H1 (cell line): Measurements from ENCODE around the gene USH1C.
A peak's percentile ranks its signal among the peaks of the same experiment; 100 is the strongest.

Source experiments
- EZH2 ChIP-seq: fragments of 200-600 bp; sonication (generic); IDR thresholded peaks from 2 replicates; pipeline ENCODE4 v1.7.1; 2012; ENCODE audit warnings: low read depth, mild to moderate bottlenecking, moderate library complexity, low read length, inconsistent platforms; ENCODE audit not compliant: severe bottlenecking
- POLR2AphosphoS5 ChIP-seq: IDR thresholded peaks from 2 replicates; pipeline ENCODE4 v1.6.1; 2011; ENCODE audit warnings: low read depth, low read length
- TF ChIP-seq, protein P1 (sequence below), 3 experiments: IDR thresholded peaks; 1 replicate in 2 of 3; 2 replicates in 1 of 3; pipeline versions ENCODE4 v1.5.1 to v1.6.1; 2011; ENCODE audit warnings: low read length in 3 of 3, mild to moderate bottlenecking in 3 of 3, inconsistent platforms in 2 of 3, low read depth in 1 of 3, moderate library complexity in 1 of 3; ENCODE audit not compliant: insufficient read depth in 1 of 3; ENCODE audit errors: control extremely low read depth in 1 of 3
- TF ChIP-seq, protein P2 (sequence below): fragments of 300-600 bp; sonication (generic); IDR thresholded peaks from 2 replicates; pipeline ENCODE4 v1.7.1; 2012; ENCODE audit warnings: low read length, moderate library complexity, mild to moderate bottlenecking, inconsistent platforms; ENCODE audit not compliant: insufficient replicate concordance

- TF ChIP-seq, protein P1, sequence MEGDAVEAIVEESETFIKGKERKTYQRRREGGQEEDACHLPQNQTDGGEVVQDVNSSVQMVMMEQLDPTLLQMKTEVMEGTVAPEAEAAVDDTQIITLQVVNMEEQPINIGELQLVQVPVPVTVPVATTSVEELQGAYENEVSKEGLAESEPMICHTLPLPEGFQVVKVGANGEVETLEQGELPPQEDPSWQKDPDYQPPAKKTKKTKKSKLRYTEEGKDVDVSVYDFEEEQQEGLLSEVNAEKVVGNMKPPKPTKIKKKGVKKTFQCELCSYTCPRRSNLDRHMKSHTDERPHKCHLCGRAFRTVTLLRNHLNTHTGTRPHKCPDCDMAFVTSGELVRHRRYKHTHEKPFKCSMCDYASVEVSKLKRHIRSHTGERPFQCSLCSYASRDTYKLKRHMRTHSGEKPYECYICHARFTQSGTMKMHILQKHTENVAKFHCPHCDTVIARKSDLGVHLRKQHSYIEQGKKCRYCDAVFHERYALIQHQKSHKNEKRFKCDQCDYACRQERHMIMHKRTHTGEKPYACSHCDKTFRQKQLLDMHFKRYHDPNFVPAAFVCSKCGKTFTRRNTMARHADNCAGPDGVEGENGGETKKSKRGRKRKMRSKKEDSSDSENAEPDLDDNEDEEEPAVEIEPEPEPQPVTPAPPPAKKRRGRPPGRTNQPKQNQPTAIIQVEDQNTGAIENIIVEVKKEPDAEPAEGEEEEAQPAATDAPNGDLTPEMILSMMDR (IDR thresholded peaks at IDR 0.05; ENCODE audit: control extremely low read depth in 1 of 3, insufficient read depth in 1 of 3, low read depth in 1 of 3, low read length in 3 of 3): peak; percentile 12 to 56 (median 30)
- TF ChIP-seq, protein P2, sequence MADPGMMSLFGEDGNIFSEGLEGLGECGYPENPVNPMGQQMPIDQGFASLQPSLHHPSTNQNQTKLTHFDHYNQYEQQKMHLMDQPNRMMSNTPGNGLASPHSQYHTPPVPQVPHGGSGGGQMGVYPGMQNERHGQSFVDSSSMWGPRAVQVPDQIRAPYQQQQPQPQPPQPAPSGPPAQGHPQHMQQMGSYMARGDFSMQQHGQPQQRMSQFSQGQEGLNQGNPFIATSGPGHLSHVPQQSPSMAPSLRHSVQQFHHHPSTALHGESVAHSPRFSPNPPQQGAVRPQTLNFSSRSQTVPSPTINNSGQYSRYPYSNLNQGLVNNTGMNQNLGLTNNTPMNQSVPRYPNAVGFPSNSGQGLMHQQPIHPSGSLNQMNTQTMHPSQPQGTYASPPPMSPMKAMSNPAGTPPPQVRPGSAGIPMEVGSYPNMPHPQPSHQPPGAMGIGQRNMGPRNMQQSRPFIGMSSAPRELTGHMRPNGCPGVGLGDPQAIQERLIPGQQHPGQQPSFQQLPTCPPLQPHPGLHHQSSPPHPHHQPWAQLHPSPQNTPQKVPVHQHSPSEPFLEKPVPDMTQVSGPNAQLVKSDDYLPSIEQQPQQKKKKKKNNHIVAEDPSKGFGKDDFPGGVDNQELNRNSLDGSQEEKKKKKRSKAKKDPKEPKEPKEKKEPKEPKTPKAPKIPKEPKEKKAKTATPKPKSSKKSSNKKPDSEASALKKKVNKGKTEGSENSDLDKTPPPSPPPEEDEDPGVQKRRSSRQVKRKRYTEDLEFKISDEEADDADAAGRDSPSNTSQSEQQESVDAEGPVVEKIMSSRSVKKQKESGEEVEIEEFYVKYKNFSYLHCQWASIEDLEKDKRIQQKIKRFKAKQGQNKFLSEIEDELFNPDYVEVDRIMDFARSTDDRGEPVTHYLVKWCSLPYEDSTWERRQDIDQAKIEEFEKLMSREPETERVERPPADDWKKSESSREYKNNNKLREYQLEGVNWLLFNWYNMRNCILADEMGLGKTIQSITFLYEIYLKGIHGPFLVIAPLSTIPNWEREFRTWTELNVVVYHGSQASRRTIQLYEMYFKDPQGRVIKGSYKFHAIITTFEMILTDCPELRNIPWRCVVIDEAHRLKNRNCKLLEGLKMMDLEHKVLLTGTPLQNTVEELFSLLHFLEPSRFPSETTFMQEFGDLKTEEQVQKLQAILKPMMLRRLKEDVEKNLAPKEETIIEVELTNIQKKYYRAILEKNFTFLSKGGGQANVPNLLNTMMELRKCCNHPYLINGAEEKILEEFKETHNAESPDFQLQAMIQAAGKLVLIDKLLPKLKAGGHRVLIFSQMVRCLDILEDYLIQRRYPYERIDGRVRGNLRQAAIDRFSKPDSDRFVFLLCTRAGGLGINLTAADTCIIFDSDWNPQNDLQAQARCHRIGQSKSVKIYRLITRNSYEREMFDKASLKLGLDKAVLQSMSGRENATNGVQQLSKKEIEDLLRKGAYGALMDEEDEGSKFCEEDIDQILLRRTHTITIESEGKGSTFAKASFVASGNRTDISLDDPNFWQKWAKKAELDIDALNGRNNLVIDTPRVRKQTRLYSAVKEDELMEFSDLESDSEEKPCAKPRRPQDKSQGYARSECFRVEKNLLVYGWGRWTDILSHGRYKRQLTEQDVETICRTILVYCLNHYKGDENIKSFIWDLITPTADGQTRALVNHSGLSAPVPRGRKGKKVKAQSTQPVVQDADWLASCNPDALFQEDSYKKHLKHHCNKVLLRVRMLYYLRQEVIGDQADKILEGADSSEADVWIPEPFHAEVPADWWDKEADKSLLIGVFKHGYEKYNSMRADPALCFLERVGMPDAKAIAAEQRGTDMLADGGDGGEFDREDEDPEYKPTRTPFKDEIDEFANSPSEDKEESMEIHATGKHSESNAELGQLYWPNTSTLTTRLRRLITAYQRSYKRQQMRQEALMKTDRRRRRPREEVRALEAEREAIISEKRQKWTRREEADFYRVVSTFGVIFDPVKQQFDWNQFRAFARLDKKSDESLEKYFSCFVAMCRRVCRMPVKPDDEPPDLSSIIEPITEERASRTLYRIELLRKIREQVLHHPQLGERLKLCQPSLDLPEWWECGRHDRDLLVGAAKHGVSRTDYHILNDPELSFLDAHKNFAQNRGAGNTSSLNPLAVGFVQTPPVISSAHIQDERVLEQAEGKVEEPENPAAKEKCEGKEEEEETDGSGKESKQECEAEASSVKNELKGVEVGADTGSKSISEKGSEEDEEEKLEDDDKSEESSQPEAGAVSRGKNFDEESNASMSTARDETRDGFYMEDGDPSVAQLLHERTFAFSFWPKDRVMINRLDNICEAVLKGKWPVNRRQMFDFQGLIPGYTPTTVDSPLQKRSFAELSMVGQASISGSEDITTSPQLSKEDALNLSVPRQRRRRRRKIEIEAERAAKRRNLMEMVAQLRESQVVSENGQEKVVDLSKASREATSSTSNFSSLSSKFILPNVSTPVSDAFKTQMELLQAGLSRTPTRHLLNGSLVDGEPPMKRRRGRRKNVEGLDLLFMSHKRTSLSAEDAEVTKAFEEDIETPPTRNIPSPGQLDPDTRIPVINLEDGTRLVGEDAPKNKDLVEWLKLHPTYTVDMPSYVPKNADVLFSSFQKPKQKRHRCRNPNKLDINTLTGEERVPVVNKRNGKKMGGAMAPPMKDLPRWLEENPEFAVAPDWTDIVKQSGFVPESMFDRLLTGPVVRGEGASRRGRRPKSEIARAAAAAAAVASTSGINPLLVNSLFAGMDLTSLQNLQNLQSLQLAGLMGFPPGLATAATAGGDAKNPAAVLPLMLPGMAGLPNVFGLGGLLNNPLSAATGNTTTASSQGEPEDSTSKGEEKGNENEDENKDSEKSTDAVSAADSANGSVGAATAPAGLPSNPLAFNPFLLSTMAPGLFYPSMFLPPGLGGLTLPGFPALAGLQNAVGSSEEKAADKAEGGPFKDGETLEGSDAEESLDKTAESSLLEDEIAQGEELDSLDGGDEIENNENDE: no peak
- TF ChIP-seq EZH2 (no peak), POLR2AphosphoS5 (no peak)
Observed at GRCh38 chr11:17563231-17563646, 19.0 kb upstream of the USH1C start.
